ENCODE data around the gene DNHD1.

DNHD1 gene

DNA sequence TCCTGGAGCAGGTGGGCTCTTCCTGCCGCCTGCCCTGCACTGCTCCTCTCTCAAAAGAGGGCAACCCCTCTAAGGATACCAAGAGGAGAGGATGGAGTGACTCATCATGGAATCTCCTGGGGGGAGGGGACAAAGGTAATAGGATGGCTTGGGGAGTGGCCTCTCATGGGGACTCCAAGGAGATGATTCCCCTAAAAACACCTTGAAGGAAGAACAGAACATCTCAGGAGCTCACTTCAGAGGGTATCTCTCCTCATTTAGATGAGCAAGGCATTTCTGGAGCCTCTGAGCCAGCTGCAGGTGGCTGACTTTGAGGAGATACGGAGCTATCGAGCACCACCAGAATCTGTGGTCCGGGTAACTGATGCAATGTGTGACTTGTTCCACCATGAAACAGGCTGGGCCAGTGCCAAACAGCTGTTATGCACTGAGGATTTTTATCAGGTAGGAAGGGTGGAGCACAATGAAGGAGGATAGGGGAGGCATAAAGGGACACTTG, 66.1 kb downstream of the DNHD1 start:
- DNase-seq (ENCODE audit: low read depth, low spot score), result no peak

DNA sequence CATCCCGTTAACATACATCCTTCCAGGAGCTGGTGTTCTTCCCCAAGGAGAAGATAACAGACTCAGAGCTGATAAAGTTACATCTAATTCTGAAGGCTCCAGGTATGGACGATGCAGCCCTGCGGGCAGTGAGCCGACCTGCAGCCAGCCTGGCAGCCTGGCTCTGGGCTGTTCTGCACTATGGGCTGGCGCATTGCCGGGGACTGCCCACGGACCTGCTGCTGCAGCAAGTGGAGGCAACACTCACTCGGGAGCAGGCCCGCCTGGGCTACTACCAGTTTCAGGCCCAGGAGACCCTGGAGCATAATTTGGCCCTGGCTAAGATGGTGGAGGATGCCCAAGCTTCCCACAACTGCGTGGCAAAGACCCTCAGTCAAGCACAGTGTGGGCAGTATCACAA, 66.6 kb downstream of the DNHD1 start:
- DNase-seq (ENCODE audit: low read depth, low spot score), result no peak

DNA sequence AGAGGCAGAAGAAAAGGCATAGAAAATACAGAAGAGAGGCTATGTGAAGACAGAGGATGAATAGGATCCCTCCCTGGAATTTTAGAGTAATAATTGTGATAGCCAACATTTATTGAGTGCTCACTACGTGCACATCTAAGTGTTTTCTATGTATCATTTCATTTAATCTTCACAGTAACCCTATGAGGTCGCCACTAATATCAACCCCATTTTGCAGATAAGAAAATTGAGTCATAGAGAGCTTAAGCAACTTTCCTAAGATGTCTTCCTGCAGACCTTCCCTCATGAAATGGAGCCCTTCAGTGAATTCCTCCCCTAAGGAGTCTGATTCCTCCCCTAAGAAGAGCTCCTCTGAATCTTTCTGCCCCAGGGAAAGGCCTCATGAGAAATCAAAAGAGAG, 68.2 kb downstream of the DNHD1 start:
- DNase-seq (ENCODE audit: low read depth, low spot score), result no peak

DNA sequence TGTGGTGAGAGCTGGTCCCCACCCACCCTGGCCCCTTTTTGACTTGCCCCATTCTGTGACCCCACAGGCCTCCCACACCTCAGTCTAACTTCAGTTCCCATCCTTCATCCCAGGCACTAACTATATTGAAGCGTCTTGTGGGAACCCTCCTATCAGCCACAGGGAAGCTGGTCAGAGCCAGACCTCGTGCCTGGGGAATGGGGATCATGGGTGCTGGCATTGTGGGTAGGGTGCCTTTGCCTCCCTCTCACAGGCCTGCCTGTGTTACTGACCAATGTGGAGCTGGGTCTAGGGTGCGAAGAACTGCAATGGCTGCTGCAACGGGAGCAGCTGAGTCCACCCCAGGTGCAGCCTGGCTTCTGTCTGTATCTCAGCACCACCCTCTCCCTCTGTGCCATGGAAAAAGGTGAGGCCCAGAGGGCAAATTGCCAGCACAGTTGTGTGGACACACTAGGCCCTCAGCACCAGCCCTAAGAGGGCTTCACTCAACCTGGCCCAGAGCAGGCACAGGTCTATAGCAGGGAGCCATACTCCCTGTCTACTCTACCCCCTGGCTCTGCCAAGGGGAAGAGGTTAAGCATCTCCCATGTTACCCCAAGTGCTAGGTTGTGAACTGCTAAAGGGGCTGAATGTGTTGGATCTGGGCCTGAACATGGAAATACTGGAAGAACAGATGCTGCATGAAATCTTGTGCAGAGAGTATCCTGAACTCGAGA, 69.1 kb downstream of the DNHD1 start:
- DNase-seq (ENCODE audit: low read depth, low spot score), result no peak

DNA sequence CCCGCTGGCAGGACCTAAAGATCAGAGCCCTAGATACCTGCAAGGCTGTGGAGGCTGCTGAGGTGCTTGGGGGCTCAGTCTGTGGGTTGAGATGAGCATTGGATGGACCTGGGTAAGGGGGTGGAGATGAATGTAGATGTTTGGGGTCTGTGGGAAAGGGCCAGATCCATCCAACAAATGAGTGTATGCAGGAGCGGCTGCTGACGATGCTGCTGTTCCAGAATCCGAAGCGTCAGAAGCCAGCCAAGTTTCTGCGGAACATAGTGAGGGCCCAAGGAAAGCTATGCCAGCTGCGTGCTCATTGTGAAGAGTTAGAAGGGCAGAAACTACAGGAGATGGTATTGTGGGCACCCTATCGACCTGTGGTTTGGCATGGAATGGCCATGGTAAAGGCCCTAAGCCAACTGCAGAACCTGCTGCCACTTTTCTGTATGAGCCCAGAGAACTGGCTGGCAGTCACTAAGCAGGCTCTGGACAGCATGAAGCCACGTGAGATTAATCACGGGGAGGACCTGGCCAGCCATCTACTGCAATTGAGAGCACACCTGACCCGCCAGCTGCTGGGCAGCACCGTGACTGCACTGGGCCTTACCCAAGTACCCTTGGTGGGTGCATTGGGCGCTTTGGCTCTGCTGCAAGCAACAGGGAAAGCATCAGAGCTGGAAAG, 69.8 kb downstream of the DNHD1 start:
- no peak for DNase-seq (ENCODE audit: low read depth, low spot score)

DNA sequence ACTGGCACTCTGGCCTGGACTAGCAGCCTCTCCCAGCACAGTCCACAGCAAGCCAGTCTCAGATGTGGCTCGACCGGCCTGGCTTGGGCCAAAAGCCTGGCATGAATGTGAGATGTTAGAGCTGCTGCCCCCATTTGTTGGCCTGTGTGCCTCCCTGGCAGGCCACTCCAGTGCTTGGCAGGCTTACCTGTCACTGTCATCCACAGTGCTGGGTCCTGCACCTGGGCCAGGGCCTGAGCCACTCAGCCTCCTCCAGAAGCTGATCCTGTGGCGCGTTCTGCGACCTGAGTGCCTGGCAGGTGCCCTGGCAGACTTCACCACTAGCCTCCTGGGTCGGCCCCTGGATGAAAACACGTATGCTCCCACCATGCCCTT, 70.3 kb downstream of the DNHD1 start:
- DNase-seq (ENCODE audit: low read depth, low spot score), result no peak

DNA sequence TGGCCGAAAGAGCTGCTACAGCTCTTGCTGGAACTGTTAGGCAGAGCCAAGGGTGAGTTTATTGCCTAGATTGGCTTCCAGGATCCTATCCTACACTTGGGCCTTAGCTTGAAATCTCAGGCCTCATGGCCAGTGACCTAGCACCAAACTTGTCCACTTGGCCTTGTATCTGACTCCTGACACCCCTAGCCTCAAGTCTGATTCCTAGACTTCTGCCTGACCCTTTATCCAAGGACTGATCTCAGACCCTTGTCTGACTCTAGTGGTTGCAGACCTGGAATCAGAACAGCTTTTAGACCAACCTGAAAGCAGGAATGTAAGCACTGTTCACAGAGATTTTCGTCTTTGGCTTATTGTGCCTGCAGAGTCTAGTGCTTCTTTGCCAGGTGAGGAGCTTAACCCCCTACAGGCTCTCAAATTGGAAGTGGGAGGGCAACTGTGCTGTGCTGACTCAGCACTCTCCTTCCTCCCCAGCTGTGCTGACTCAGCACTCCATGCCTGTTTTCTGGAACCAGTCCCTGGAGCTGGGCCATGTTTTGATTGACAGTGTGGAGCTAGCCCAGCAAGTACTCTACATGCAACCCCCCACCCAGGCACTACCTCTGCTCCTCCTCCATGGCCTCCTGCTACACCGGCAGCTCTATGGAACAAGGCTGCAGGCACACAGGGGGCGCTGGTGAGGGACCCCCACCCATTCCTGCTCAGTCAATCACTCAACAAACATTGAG, 71.3 kb downstream of the DNHD1 start:
- no peak for DNase-seq (ENCODE audit: low read depth, low spot score)

DNA sequence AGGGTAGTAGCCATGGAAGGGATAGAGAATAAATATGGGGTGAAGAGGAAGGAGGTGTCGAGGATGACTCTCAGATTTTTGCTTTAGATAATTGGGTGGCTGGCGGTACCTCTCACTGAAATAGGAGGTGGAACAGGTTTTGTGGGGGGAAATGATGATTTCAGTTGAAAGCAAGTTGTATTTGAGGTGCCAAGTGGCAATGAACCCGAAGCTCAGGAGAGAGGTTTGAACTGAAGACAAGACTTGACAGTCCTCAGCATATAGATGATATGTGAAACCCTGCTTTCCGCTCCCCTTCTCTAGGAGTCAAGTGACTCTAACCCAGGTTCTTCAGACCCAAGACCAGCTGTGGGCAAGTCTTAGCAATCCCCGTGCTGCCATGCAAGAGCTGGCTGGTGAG, 72.6 kb downstream of the DNHD1 start:
- no peak for DNase-seq (ENCODE audit: low read depth, low spot score)

DNA sequence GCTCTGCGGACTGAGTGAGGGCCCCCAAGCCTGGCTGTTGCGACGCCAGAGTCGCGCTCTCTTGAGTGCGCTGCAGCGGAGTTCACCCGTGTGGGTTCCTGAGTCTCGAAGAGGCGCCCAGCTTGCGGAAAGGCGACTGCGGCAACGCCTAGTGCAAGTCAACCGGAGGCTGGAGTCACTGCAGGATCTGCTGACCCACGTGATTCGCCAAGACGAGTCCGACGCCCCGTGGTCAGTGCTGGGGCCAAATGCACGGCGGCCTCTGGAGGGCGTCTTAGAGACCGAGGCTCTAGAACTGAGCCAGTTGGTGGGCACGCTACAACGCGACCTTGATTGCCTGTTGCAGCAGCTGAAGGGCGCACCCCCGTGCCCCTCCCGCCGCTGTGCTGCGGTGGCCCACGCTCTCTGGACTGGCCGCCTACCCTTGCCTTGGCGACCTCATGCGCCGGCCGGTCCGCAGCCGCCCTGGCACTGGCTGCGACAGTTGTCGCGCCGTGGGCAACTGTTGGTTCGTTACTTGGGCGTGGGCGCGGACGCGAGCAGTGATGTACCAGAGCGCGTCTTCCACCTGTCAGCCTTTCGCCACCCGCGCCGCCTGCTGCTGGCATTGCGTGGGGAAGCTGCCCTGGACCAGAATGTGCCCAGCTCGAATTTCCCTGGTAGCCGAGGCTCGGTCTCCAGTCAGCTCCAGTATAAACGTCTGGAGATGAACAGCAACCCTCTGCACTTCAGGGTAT, 73.8 kb downstream of the DNHD1 start:
- DNase-seq (ENCODE audit: low read depth, low spot score), result no peak

DNA sequence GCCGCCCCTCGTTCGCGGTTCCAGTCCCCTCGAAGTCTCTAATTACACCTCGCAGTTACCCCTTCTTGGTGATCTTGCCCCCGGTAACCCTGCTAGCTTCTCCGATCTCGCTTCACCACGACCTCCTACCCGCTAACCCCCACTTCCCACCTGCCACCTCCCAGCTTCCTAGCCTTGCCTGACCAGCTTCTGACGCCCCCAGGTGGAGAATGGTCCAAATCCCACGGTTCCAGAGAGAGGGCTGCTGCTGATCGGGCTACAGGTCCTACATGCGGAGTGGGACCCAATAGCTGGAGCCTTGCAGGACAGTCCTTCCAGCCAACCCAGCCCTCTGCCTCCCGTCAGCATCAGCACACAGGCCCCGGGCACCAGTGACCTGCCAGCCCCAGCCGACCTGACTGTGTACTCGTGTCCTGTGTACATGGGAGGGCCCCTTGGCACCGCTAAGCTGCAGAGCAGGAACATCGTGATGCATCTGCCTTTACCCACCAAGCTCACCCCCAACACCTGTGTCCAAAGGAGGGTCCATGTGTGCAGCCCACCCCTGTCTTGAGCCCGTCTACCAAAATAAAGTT, 74.4 kb downstream of the DNHD1 start:
- DNase-seq (ENCODE audit: low read depth, low spot score), result no peak

DNA sequence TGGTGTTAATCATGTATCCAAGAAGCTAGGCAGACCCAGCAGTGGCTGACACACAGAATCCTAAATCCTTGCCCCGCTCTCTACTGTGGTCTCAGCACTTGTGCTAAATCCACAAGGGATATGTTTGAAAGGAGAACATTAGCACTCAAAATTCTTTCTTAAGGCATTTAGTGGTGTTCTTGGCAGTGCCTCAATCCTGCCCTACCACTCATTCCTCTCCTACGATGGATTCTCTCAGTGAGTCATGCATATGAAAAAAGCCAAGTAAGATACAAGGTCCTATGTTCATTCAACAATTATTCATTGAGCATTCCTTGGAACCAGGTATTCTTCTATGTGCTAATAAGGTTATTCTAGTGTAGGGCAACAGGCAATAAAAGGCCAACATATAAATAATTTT, 75.1 kb downstream of the DNHD1 start:
- no peak for DNase-seq (ENCODE audit: low read depth, low spot score)

DNA sequence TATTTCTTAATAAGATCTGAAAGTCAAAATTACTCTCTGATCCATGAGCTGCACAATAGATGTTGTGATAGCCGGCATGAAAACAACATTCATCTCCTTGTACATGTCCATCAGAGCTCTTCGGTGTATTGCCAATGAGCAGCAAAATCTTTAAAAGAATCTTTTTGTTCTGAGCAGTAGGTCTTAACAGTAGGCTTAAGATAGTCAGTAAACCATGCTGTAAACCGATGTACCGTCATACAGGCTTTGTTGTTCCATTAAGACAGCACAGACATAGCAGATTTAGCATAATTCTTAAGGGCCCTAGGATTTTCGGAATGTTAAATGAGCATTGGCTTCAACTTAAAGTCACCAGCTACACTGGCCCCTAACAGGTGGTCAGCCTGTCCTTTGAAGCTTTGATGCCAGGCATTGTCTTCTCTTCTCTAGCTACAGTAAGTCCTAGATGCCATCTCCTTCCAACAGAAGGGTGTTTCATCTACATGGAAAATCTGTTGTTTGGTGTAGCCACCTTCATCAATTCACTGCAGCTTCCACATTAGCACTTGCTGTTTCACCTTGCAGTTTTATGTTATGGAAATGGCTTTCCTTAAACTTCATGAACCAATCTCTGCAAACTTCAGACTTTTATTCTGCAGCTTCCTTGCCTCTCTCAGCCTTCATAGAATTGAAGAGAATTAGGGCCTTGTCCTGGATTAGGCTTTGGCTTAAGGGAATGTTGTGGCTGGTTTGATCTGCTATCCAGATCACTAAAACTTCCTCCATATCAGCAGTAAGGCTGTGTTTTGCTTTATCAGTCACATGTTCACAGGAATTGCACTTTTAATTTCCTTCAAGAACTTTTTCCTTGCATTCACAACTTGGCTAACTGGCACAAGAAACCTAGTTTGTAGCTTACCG, 78.0 kb downstream of the DNHD1 start:
- DNase-seq (ENCODE audit: low read depth, low spot score), result no peak

DNA sequence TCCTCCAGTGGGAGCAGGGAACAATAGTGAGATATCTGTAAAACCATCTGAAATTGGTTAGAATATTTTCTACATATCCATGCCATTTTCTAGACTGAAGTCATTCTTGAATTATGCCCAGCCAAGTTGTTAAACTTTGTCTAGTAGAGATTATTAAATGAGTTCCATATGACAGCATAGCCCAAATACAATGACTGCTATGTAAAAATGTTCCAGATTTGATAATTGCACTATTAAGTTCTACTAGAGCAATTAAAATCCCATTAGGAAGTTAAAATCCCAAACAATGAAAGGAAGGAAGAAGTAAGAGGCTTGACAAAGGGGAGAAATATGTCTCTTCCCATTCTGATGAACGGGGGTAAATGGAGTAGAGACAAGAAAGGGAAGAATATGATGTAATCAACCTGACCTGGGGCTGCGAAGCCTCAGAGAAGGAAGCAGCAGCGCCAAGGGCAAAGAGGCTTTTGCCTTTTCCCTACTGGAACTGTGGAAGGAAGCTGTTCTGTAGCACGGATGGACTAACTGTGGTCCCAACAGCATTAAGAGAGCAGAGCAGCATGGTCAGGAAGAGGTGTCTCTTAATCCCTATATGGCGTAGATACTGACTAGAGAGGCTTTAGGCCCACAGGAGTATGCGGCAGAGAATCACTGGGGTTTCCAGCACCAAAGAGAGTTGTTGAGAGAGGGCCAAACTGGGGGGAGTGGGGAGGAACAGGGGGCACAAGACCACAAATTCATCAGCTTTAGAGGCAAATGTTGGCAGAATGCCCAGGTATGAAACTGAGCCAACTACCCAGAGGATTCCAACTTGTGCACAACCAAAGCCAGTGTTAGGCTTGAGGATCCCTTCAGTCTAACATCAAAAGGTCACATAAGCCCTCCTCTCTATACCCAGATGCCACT, 79.6 kb downstream of the DNHD1 start:
- no peak for DNase-seq (ENCODE audit: low read depth, low spot score)

DNA sequence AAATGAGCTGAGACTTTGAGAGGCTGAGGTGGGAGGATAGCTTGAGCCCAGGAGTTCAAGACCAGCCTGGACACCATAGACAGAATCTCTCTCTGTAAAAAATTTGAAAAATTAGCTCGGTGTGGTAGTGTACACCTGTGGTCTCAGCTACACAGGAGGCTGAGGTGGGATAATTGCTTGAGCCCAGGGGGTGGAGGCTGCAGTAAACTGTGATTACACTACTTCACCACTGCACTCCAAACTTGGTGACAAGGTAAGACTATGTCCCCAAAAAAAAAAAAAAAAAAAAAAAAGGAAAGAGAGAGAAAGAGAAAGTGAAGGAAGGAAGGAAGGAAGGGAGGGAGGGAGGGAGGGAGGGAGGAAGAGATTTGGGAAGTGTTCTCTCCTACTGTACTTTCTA, 81.1 kb downstream of the DNHD1 start:
- DNase-seq (ENCODE audit: low read depth, low spot score), result no peak

DNA sequence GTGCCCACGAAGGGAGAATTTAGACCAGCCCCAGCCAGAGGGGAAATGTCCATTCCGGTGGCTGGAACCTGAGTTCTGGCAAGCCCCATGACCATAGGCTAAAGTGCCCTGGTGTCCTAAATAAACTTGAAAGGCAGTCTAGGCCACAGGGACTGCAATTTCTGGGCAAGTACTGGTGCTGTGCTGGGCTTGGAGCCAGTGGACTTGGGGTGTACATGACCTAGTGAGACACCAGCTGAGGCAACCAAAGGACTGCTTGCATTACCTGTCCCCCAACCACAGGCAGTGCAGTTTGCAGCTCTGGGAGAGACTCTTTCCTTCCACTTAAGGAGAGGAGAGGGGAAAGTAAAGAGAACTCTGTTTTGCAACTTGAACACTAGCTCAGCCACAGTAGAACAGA, 82.6 kb downstream of the DNHD1 start:
- no peak for DNase-seq (ENCODE audit: low read depth, low spot score)

DNA sequence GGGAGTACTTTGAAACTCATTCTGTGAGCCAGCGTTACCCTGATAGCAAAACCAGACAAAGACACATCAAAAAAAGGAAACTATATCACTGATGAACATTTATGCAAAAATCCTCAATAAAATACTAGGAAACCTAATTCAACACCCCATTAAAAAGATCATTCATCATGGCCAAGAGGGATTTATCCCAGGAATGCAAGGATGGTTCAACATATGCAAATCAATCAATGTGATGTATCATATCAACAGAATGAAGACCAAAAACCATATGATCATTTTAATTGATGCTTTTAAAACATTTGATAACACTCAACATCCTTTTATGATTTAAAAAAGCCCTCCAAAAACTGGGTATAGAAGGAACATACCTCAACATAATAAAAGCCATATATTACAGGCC, 86.5 kb downstream of the DNHD1 start:
- no peak for DNase-seq (ENCODE audit: low read depth, low spot score)

DNA sequence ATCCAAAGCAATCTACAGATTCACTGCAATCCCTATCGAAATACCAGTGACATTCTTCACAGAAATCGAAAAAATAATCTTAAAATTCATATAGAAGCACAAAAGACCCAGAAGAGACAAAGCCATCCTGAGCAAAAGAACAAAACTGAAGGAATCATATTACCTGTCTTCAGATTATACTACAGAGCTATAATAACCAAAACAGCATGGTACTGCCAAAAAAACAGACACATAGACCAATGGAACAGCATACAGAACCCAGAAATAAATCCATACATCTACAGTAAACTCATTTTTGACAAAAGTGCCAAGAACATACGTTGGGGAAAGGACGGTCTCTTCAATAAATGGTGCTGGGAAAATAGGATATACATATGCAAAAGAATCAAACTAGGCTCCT, 87.4 kb downstream of the DNHD1 start:
- DNase-seq (ENCODE audit: low read depth, low spot score), result no peak

DNA sequence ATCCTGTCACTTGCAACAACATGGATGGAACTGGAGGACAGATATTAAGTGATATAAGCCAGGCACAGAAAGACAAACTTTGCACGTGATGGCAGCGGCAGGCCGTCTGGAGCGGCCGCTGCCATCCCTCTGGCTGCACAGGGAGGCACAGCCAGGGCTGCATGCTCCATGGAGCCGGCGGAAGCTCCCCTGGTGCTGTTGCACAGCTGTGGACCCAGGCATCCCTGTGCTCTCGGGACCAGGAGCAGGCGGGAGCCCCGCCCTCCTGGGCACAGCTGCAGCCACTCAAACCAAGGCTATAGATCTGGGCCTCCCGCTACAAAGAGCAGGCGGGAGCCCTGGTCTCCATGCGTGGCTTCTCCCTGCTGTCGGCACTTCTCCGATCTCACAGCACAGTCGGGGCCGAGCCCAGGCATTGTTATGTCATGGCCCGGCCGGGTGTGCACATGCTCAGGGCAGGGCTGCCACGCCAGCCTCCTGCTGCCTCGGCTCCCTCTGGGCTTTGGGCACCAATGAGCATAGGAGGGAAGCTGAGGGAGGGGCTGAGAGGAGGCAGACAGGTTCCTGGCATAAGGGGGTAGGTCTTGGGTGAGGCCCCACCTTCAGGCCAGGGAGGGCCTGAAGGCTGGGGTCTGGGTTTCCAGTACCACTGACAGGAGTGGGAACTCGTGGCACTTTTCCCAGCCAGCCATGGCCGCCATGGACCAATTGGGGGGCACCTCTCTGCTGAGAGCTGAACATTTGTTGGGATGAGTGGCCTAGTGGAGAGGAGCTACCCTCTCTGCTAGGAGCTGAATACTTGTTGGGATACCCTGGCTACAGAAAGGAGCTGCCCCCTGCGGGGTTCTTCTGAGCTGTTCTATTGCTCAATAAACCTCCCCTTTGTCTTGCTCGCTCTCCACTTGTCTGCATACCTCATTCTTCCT, 89.6 kb downstream of the DNHD1 start:
- DNase-seq (ENCODE audit: low read depth, low spot score), result no peak
